ENCODE results near the gene MROH7. TPM values are rescaled to one million over a fixed set of nuclear protein-coding genes. Genes with fewer than 3 reads are reported as not detected.
"Not testable (repeated sequence)": the region's sequence is repeated elsewhere in the genome, so short reads cannot be mapped to it uniquely, and the experiment has no call there.

Gene MROH7
- polyA plus RNA-seq, 1 donor: 5.9 TPM

DNA sequence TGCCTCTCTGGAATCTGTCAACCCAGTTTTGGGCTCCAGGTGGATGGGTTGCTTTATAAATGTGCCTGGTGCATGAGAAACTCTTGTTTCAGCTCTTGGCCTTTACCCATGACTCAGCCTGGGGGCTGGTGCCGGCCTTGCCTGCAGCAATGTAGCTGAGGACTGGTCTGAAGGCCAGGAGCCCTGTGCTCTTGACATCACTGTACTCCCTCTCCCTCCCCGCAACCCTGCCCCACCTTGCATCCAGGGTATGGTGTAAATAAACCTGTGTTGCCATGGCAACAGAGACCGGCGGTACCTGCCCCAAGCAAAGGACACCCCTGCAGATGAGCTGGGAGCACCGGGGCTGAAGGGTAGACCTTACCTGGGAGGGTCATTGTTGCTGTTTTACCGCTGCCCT, 31.5 kb upstream of the MROH7 start:
- no peak for DNase-seq

DNA sequence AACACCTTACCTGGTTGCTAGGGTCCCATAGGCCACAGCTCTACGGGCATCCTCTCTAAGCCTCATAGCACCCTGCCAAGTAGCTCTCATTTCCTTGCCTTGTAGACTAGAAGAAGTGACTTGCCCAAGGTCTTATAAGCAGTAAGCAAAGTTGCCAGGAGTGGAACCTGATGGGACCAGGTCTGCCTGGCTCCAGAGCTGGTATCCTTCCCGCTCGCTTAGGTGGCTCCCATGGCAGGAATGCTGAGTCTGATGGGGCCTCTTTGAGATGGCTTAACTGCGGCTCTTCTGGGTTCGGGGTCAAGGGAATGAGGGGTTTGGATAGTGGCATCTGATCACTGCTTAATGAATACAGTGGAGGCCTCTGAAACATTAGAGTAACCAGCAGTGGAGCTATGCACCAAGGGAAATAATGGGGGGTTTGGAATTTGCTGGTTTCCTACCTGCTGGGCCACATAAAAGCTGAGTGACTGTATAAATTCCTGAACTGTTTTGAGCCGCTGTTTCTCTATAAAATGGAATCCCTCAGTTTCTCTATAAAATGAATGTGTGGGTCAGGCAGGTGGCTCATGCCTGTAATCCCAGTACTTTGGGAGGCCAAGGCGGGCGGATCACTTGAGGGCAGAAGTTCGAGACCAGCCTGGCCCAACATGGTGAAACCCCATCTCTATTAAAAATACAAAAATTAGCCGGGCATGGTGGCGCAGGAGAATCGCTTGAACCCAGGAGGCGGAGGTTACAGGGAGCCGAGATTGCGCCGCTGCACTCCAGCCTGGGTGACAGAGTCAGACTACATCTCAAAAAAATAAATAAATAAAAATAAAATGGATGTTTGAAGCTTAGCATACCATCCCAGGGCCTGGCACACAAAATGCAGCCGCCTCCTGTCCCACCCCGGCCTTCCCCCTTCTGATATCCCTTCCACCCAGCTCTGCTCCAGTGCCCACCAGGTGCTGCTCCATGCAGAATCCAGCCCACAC, 30.7 kb upstream of the MROH7 start:
- DNase-seq: no peak

DNA sequence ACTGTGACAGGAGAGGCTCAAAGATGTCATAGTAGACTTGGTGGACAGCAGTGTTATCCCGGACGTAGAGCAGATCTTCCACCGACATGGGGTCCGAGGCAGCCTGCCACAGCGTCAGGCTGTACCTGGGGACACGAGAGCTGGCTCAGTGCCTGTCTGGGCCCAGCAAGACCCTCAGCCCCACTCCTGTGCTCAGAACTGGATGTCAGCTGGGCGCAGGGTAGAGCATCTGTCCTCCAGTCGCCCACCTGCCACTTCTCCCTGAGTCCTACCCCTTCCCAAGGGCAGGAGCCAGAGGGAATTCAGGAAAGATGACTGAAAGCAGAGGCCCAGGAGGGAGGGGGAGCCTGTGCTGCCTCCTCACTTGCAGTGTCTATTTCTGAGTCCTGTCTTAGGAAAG, 30.0 kb upstream of the MROH7 start:
- no peak for DNase-seq

DNA sequence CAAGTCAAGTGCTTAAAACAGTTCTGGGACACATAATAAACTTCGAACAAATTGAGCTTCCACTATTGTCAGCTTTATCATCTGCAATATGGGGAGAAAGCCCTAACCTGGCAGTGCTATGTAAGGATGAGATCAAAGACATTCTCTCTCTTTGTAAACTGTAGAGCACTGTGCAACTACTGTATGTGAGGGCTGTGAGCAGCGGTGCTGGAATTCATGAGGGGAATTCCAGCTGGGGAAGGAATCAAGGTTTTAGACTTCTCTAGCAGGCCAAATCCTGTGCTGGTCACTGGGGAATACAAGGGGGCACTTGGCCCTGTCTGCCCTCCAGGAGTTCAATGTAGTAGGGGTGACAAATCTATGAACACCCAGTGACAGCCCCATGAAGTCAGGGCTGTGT, 27.6 kb upstream of the MROH7 start:
- no peak for DNase-seq

GRCh38 chr1:54614563-54614962, 27.0 kb upstream of the MROH7 start:
- DNase-seq: no peak

DNA sequence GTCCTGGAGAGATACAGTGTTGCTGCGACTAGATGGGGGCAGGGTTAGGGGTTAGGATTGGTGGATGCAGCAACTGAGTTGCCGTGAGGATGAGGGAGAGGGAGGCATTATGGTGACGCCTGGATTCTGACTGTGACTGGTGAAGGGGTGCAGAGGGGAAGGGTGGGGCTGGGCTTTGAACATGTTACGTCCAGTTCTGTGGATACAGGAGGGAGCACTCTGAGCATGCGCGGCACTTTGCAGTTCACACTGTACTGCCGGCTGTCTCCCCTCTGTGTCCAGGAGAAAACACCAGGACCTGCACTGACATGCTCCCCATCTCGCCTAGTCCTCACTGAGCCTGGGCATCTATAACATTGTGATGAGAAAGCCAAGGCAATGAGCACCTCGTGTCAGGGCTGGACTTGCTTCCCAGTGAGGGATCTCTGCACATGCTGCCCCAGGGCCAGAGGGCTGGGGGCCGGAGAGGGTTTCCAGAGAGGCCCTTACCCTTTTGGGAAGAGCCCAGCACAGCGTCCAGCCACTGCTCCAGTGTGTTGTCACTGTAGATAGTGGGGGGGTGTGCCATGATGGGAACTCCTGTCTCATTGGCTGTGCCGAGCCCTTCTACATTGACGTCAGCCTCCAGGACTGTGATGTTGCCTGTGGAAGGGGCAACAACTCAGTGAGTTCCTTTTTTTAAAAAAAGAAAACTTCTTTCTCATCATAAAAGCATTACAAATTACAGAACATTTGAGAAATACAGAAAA, 25.9 kb upstream of the MROH7 start:
- no peak for DNase-seq

DNA sequence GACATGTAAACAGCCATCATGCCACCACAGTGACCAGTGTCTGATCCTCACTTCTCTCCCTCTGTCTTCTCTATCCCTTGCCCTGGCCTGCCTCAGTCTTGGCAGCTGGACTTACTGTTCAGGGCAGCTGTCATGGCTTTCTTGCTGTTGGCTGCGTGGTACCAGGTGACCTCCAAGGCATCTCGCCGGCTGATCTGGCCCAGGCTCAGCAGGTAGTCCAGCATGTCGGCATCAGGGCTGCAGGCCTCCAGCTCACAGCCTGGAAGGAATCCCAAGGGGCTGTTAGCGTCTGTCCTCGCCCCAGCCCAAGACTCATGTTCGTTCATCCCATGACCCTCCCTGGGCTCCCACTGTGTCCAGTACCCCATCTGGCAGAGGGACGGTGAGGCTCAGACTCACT, 21.8 kb upstream of the MROH7 start:
- DNase-seq: no peak

- DNase-seq: no peak
These were observed 18.2 kb upstream of the MROH7 start, which contains the start of gene FAM151A for GRCh38 chr1:54623216-54624007. TSS of gene FAM151A (minus strand) at chr1:54623525. CDS start at chr1:54623395, 130 bp downstream.

DNA sequence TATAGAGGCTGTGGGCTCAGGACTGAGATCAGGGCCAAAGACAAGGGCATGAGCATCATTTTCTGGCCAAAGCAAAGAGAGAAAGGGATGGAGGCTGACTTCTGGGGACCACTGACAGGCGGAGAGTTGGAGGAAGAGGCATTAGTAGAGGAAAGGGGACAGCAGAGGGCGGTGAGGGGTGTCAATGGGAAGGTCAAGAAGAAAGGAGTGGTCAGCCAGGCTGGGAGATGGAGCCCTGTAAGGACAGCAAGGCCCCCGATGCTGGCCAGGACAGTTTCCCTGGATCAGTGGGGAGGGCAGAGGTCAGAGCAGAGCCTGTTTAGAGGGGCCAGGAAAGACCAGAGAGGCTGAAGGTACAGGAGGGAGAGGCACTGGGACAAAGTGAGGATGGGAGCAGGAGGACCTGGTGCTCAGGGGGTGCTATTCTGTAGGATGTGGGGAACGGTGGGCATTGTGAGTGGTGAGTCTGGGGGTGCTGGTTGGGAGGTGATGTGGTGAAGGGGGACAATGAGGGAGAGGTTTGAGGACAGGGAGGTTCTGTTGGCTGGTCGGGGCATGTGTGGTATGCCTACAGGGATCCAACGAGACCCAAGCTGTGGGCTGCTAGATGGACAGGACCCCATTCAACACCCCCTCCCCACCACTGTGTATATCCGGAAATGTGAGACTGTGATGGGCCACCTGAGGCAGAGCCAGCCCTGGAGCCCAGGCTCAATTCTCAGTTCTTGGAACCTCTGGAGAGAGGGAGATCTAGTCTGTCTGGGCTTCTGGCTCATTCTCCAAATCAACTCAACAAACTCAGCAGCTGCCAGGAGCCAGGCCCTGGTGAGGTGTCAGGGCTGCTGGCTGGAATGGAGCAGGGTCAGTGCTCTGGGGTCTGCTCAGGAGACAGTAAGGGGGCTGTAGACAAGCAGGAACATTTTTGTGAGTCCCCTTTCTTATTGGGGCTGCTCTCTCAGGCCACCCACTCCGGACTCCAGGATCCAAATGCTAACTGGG, 16.8 kb upstream of the MROH7 start:
- no peak for DNase-seq

DNA sequence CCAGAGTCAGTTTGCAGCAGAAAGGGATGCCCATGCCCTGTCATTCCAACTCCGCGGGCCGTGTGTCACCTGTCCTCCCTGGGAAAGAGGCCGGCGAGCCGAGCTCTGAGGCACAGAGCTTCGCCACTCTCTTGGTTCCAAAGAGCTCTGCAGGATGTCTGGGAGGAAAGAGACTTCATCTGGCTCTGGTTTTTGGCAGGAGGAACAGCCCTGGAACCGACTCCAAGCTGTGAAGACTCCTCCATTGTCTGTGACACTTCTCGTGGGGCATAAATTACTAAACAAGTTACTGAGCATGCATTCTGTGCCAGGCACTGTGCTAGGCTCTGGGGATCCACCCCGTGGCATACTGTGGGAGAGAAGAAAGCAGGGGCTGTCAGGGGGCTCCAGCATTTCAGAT, 14.4 kb upstream of the MROH7 start:
- no peak for DNase-seq

DNA sequence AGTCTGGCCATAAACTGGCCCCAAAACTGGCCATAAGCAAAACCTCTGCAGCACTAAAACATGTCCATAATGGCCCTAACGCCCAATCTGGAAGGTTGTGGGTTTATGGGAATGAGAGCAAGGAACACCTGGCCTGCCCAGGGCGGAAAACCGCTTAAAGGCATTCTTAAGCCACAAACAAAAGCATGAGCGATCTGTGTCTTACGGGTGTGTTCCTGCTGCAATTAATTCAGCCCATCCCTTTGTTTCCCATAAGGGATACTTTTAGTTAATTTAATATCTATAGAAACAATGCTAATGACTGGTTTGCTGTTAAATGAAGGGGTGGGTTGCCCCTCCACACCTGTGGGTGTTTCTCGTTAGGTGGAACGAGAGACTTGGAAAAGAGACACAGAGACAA, 5.8 kb upstream of the MROH7 start:
- DNase-seq: not testable (repeated sequence)

- DNase-seq: not testable (repeated sequence)
These were observed 4.8 kb upstream of the MROH7 start for GRCh38 chr1:54636461-54637446.

- DNase-seq: no peak
These were observed 1.2 kb upstream of the MROH7 start for GRCh38 chr1:54640361-54640760.

DNA sequence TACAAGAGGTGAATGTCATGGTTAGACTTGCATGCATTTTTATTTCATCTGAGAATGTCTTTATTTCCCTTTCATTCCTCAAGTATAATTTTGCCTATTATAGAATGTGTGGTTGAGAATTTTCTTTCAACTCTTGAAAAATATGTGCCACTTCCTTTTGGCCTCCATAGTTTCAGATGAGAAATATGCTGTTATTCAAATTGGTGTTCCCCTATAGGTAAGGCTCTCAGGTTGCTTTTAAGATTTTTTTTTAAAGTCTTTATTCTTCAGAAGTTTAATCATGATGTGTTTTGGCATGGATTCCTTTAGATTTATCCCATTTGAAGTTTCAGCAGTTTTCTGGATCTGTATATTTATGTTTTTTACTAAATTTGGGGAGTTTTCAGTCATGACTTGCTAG, 2.1 kb downstream of the MROH7 start:
- DNase-seq: no peak

GRCh38 chr1:54645806-54646676, 4.5 kb downstream of the MROH7 start:
- DNase-seq: no peak

DNA sequence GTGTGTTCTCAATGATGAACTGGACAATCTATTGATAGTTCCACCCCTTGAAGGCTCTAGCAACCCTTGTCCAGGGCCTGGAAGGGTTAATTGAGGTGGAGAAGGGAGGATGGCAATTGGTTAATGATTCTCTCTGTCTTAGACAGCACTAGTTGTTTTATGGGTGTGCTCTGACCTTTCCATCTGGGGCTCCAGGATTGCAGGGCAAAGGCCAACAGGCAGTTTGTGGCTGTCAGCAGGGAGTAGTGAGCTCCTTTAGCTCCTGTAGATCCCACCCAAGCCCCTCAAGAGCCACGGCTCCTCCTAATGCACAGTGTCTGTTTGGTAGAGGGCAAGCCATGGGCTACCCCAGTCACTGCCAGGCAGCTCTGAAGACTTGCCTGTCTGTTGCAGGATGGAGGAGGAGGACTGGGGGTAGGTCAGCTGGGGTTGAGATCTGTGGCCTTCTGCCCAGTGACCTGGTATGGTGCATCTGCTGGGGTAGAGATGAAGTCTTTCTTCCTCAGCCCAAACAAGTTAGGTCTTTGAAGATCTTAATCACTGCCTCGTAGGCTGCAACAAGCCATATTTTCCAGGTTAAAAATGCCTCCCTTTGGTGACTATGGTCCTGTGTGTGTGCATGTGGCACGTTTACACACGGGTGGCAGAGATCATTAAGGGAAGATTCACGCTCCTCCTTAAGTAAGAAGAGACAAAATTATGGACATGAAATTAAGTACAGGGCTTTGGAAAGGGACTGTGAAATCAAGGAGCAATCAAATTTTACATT, 7.7 kb downstream of the MROH7 start:
- no peak for DNase-seq

GRCh38 chr1:54649921-54650320, 8.3 kb downstream of the MROH7 start:
- no peak for DNase-seq

DNA sequence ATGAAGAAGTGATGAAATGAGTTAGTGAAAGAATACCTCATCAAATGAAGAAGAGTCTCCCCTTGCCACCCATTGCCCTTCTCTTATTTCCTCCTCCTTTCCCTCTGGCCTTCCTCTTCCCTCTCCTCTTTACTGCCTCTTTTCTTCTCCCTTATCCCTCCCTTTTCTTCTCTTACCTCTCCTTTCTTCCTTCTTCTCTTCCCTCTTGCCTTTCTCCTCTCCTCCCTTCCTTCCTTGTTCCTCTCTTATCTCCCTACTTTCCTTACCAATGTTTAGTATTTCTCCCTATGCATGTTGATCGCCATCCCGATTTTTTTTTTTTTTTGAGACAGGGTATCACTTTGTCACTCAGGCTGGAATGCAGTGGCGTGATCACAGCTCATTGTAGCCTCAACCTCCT, 8.8 kb downstream of the MROH7 start:
- DNase-seq: no peak

All from hindlimb muscle (tissue), 1 donor.